GM12865 (cell line): ENCODE results near the gene EPG5.
"Not testable (repeated sequence)": the region's sequence is repeated elsewhere in the genome, so short reads cannot be mapped to it uniquely, and the experiment has no call there.

Source experiments
- DNase-seq: peaks from one replicate; pipeline ENCODE4 v3.0.0; 2010; ENCODE audit warnings: low read depth
- H3K4me3 ChIP-seq: 2 replicates; pipeline ENCODE4 v1.5.1; 2011; ENCODE audit warnings: mild to moderate bottlenecking, low read depth, low read length, control low read depth
- TF ChIP-seq, protein P1 (sequence below): IDR thresholded peaks from 2 replicates; pipeline ENCODE4 v1.5.1; 2011; ENCODE audit warnings: low read length, control low read depth, low read depth, inconsistent platforms; ENCODE audit not compliant: insufficient read depth; ENCODE audit errors: missing control alignments

EPG5 gene

GRCh38 chr18:45817543-45817942 is 149.6 kb downstream of the EPG5 start:
- no peak for DNase-seq
- TF ChIP-seq, protein P1, sequence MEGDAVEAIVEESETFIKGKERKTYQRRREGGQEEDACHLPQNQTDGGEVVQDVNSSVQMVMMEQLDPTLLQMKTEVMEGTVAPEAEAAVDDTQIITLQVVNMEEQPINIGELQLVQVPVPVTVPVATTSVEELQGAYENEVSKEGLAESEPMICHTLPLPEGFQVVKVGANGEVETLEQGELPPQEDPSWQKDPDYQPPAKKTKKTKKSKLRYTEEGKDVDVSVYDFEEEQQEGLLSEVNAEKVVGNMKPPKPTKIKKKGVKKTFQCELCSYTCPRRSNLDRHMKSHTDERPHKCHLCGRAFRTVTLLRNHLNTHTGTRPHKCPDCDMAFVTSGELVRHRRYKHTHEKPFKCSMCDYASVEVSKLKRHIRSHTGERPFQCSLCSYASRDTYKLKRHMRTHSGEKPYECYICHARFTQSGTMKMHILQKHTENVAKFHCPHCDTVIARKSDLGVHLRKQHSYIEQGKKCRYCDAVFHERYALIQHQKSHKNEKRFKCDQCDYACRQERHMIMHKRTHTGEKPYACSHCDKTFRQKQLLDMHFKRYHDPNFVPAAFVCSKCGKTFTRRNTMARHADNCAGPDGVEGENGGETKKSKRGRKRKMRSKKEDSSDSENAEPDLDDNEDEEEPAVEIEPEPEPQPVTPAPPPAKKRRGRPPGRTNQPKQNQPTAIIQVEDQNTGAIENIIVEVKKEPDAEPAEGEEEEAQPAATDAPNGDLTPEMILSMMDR, result no peak

DNA sequence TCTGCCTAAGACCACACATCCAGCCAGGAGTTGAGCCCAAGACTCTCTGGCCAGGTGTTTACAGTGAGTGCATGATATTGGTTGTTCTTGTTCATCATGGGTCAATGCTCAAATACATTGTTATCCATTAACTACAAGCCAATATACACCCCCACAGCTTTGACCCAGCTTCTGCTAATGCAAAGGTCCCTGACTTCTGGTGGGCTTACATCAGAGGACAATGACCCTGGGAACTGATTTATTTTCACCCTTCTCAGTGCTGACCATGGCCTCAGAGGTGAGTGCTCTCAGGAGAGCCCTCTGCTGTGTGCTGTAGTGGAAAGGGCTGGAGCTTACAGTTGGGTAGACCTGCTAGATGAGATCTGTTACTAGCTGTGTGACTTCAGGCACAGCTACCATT is 152.4 kb downstream of the EPG5 start:
- not testable (repeated sequence) for DNase-seq, H3K4me3 ChIP-seq

More at GRCh38 chr18:45817543-45817942, 149.6 kb downstream of the EPG5 start:
- no peak overlapping the region for H3K4me3 ChIP-seq

DNA sequence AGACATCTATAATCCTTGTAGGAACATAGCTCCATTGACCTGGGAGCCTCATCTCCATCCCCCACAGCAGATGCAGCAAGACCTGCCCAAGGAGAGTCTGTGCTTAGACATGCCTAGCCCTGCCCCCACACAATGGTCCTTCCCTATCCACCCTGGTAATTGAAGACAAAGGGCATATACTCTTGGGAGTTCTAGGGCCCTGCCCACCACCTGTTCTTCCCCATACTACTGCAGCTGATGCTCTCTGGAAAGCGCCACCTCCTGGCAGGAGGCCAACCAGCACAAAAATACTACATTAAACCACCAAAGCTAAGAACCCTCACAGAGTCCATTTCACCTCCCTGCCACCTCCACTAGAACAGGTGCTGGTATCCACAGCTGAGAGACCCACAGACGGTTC is 160.0 kb downstream of the EPG5 start:
- H3K4me3 ChIP-seq, result not testable (repeated sequence)
- TF ChIP-seq, protein P1, result peak; percentile 47
- peak; percentile 41 for DNase-seq

- TF ChIP-seq, protein P1, result no peak
- DNase-seq, result no peak
Observed at GRCh38 chr18:45806226-45806625, 160.9 kb downstream of the EPG5 start.

GRCh38 chr18:45805551-45805950 is 161.6 kb downstream of the EPG5 start:
- TF ChIP-seq, protein P1, result no peak
- H3K4me3 ChIP-seq, result no peak overlapping the region
- DNase-seq, result no peak

More at GRCh38 chr18:45806226-45806625, 160.9 kb downstream of the EPG5 start:
- H3K4me3 ChIP-seq, result no peak overlapping the region

GRCh38 chr18:45802814-45803492 is 164.2 kb downstream of the EPG5 start:
- TF ChIP-seq, protein P1, result no peak
- no peak for DNase-seq
- H3K4me3 ChIP-seq, result no peak overlapping the region

DNA sequence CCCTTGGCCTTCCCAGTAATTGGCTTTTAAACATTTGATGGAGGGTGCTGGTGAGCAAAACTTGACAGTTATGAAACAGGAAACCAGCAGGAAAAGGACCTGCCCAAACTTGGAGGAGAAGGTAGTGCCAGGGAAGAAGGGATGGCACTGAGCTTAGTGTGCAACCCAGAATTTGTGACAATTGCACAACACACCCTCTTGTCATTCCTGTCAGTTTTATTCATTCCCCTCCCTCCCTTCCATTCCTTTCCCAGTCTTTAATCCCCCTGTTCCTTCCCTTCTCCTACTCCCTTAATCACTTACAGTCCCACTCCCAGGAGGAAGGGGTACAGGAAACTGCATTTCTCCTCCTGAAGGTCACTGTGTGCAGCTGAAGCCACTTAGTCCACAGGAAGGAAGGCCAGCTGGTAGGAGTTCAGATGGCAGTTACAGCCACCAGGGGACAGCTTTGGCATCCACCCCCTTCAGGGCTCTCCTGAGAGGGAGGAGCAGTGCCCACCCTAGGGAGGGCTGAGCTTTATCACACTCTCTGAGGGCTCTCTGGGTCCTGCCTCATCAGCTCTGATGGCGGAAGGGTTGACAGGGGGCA is 165.6 kb downstream of the EPG5 start:
- H3K4me3 ChIP-seq, result no peak overlapping the region
- no peak for DNase-seq
- TF ChIP-seq, protein P1, result no peak
